ENCODE data around the gene PCSK2. TPM values are rescaled to one million over a fixed set of nuclear protein-coding genes. Genes with fewer than 3 reads are reported as not detected.

PCSK2 gene
- total RNA-seq, 1 donor from 2014 or later: 0.74 TPM

DNA sequence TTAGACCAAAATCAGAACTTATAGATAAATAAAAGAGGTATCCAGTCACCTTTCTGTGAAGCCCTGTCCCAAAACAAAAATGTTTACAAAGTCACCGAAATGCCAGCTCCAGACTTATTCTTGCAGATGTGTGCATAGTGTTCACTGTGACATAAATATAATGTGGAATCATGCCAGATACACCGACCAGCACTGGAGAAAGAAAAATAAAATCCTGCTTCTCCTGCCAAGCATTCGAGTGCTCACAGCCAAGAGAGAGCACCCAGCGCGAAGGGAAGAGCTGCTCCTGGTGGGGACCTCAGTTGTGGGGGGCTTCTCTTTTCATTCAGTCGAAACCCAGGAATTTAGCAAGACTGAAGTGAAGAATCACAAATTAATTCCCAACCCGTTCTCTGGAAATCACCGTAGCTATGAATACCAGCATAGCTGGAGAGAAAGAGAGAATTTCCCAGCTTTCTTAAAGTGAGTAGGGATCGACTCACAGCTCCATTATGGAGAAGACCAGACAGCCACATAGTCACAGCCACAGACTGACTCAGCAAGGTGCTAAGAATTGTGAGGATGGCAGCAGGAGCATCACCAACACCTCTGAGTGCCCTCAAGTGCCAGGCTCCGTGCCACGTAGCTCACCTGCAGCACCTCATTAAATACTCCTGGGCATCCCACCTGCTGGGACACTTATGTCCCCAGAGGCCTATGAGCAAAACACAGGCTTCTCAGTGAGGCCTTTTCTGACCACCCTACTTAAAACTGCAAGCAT is 271.2 kb downstream of the PCSK2 start:
- DNase-seq: no peak
- H3K36me3 ChIP-seq: no peaks in the 10 kb centered on the region
- TF ChIP-seq, protein P1, sequence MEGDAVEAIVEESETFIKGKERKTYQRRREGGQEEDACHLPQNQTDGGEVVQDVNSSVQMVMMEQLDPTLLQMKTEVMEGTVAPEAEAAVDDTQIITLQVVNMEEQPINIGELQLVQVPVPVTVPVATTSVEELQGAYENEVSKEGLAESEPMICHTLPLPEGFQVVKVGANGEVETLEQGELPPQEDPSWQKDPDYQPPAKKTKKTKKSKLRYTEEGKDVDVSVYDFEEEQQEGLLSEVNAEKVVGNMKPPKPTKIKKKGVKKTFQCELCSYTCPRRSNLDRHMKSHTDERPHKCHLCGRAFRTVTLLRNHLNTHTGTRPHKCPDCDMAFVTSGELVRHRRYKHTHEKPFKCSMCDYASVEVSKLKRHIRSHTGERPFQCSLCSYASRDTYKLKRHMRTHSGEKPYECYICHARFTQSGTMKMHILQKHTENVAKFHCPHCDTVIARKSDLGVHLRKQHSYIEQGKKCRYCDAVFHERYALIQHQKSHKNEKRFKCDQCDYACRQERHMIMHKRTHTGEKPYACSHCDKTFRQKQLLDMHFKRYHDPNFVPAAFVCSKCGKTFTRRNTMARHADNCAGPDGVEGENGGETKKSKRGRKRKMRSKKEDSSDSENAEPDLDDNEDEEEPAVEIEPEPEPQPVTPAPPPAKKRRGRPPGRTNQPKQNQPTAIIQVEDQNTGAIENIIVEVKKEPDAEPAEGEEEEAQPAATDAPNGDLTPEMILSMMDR (IDR thresholded peaks at IDR 0.05; ENCODE audit: borderline replicate concordance): no peak
- H3K4me3 ChIP-seq: no peak overlapping the region
- H3K27ac ChIP-seq (replicated peaks): no peak overlapping the region
- no peaks in the 10 kb centered on the region for H3K9me3 ChIP-seq (replicated peaks)
- intact Hi-C loops (cut with micrococcal nuclease): no loop called here
- peaks cover 9% of the 10 kb centered on the region for H3K27me3 ChIP-seq (ENCODE audit: low read depth)
- peaks cover 5% of the 10 kb centered on the region for H3K4me1 ChIP-seq

DNA sequence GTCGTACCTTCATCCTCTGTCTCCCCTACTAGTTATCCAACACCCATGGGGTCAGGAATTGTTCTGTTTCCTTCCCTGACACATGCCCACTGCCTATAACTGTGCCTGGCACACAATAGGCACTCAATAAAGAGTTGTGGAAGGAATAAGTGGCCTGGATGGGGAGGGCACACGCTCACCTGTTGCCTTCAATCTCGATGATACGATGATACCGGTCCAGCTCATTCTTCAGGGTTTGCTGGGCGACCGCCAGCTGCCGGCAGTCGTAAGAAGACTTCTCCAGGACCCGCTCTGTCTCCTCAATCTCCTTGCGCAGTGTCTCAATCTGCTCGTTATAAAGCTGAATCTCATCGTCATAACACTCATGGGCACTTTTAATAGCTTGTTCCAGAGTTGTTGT is 271.8 kb downstream of the PCSK2 start:
- H3K27me3 ChIP-seq (ENCODE audit: low read depth): peaks cover 9% of the 10 kb centered on the region
- no peak for DNase-seq
- H3K36me3 ChIP-seq: no peaks in the 10 kb centered on the region
- H3K4me3 ChIP-seq: no peak overlapping the region
- intact Hi-C loops (cut with micrococcal nuclease): no loop called here
- H3K9me3 ChIP-seq (replicated peaks): no peaks in the 10 kb centered on the region
- no peak overlapping the region for H3K27ac ChIP-seq (replicated peaks)
- TF ChIP-seq, protein P1 (IDR thresholded peaks at IDR 0.05; ENCODE audit: borderline replicate concordance): no peak
- peaks cover 5% of the 10 kb centered on the region for H3K4me1 ChIP-seq

- intact Hi-C loops (cut with micrococcal nuclease): no loop called here
- Histone ChIP-seq H3K27ac (replicated peaks) (no peak overlapping the region), H3K4me3 (no peak overlapping the region), H3K27me3 (ENCODE audit: low read depth) (peaks cover 9% of the 10 kb centered on the region), H3K36me3 (no peaks in the 10 kb centered on the region), H3K4me1 (peaks cover 5% of the 10 kb centered on the region), H3K9me3 (replicated peaks) (no peaks in the 10 kb centered on the region)
- DNase-seq: no peak
- TF ChIP-seq, protein P1 (IDR thresholded peaks at IDR 0.05; ENCODE audit: borderline replicate concordance): no peak
Observed at GRCh38 chr20:17499041-17499440, 272.2 kb downstream of the PCSK2 start.

- intact Hi-C loops (cut with micrococcal nuclease): loop anchor here (10.0 kb wide), 1 partner anchor 495 kb away; no protein-coding TSS in a partner anchor
- Histone ChIP-seq H3K27ac (replicated peaks) (no peak overlapping the region), H3K9me3 (replicated peaks) (no peaks in the 10 kb centered on the region), H3K36me3 (no peaks in the 10 kb centered on the region), H3K4me1 (peaks cover 16% of the 10 kb centered on the region), H3K4me3 (no peak overlapping the region), H3K27me3 (ENCODE audit: low read depth) (peaks cover 9% of the 10 kb centered on the region)
- TF ChIP-seq, protein P1 (IDR thresholded peaks at IDR 0.05; ENCODE audit: borderline replicate concordance): no peak
- DNase-seq: no peak
Observed at GRCh38 chr20:17500271-17500670, 273.4 kb downstream of the PCSK2 start.

- no peak for DNase-seq
Observed at GRCh38 chr20:17500826-17501225, 274.0 kb downstream of the PCSK2 start.

More at GRCh38 chr20:17500826-17501225, 274.0 kb downstream of the PCSK2 start:
- TF ChIP-seq, protein P1 (IDR thresholded peaks at IDR 0.05; ENCODE audit: borderline replicate concordance): no peak
- Histone ChIP-seq H3K9me3 (replicated peaks) (no peaks in the 10 kb centered on the region), H3K27ac (replicated peaks) (no peak overlapping the region), H3K4me3 (no peak overlapping the region), H3K4me1 (peaks cover 20% of the 10 kb centered on the region), H3K27me3 (ENCODE audit: low read depth) (peaks cover 9% of the 10 kb centered on the region), H3K36me3 (no peaks in the 10 kb centered on the region)
- intact Hi-C loops (cut with micrococcal nuclease): loop anchor here (10.0 kb wide), 1 partner anchor 494 kb away; no protein-coding TSS in a partner anchor
